Measurements from ENCODE around the gene LRRC1. TPM values are rescaled to one million over a fixed set of nuclear protein-coding genes. Genes with fewer than 3 reads are reported as not detected.

The LRRC1 gene
- total RNA-seq, 4 donors from 2014 or later: 39.0 to 62.5 (median 52.2) TPM

- DNase-seq (ENCODE audit: low spot score in 2 of 2): no peak
- intact Hi-C loops (cut with DNase I; ENCODE audit: low total_unique reads): no loop called here
- no peak for TF ChIP-seq POLR2A (IDR thresholded peaks at IDR 0.05)
- no peak for TF ChIP-seq CTCF (IDR thresholded peaks at IDR 0.05)
- 23 to 31% methylated on average over 1 of the region's 1 CpG for WGBS, 2 donors
- H3K4me3 ChIP-seq (ENCODE audit: low read depth, poor library complexity, severe bottlenecking): no peak overlapping the region
Measured at GRCh38 chr6:53938810-53939209, 144.0 kb downstream of the LRRC1 start.

DNA sequence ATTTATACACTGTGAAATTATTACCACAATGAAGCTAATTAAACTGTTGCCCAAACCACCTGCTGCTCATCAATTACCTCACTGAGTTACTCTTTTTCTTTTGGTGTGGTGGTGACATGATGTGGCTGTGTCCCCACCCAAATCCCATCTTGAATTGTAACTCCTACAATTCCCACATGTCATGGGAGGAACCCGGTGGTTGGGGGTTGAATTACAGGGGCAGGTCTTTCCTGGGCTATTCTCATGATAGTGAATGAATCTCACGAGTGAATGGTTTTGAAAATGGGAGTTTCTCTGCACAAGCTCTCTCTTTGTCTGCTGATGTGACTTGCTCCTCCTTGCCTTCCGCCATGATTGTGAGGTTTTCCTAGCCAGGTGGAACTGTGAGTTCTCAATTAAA lies 145.0 kb downstream of the LRRC1 start:
- intact Hi-C loops (cut with DNase I; ENCODE audit: low total_unique reads): no loop called here

DNA sequence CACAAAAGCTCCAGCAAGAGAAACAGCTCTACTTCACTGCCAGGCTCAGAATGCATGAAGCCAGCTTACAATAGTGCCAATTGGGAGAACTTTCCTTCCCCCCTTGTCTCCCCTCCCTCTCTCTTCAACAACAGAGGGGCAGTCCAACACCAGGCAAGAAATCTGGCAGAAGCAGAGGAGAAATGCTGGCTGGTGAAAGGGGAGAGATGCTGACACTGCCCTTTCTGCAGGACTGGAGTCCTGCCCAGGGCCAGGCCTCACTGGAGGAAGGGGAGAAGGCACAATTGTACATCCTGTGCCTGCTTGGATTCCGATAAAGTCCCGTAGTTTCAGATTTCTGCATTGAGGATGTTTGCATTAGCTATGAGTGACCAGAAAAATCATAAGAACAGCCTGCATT lies 148.6 kb downstream of the LRRC1 start:
- WGBS, 2 donors: 38 to 47% methylated on average over 2 of the region's 2 CpGs
- no peak overlapping the region for H3K4me3 ChIP-seq (ENCODE audit: low read depth, poor library complexity, severe bottlenecking)
- TF ChIP-seq CTCF (IDR thresholded peaks at IDR 0.05): no peak
- TF ChIP-seq POLR2A (IDR thresholded peaks at IDR 0.05): no peak
- DNase-seq (ENCODE audit: low spot score in 2 of 2): no peak
- intact Hi-C loops (cut with DNase I; ENCODE audit: low total_unique reads): no loop called here

More for the DNA sequence above, 145.0 kb downstream of the LRRC1 start:
- 91 to 93% methylated on average over 3 of the region's 3 CpGs for WGBS, 2 donors
- no peak overlapping the region for H3K4me3 ChIP-seq (ENCODE audit: low read depth, poor library complexity, severe bottlenecking)
- TF ChIP-seq POLR2A (IDR thresholded peaks at IDR 0.05): no peak
- no peak for TF ChIP-seq CTCF (IDR thresholded peaks at IDR 0.05)
- DNase-seq (ENCODE audit: low spot score in 2 of 2): no peak

DNA sequence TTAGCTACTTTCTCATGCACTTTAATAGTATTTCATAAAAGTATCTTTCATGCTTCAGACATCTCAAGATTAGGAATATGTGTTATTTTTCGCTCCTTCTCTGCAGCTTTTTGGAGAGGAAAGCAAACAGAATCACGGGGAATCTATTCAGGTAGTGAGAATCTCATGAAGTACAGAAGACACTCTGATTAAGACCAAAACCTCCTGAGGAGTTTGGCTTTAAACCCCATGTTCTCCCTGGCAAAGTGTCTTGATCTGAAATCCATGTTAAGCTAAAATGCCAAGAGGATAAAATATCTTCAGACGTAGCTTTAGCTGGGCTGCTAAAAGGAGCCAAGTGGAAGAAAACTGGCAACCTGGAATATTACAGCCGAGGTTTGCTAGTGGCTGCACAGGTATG lies 149.3 kb downstream of the LRRC1 start:
- no peak for DNase-seq (ENCODE audit: low spot score in 2 of 2)
- intact Hi-C loops (cut with DNase I; ENCODE audit: low total_unique reads): no loop called here
- WGBS, 2 donors: 47 to 49% methylated on average over 4 of the region's 4 CpGs
- no peak for TF ChIP-seq POLR2A (IDR thresholded peaks at IDR 0.05)
- TF ChIP-seq CTCF (IDR thresholded peaks at IDR 0.05): no peak
- H3K4me3 ChIP-seq (ENCODE audit: low read depth, poor library complexity, severe bottlenecking): no peak overlapping the region

DNA sequence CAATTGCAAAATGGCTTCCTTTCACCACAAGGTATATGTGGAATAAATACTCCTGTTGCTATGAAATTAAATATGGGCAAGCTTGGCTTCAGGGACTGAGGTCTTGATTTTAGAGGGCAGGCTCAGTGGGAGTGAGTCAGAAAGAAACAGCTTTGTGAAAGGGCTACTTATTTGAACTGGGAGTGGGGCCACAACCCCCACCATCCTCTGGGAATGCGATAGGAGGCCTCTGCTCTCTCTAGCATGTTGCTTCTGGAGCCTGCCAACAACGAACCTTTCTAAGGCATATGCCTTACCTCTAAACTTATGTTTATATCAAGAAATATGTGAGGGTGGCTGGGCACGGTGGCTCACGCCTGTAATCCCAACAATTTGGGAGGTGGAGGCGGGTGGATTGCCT lies 149.7 kb downstream of the LRRC1 start:
- no peak overlapping the region for H3K4me3 ChIP-seq (ENCODE audit: low read depth, poor library complexity, severe bottlenecking)
- DNase-seq (ENCODE audit: low spot score in 2 of 2): no peak
- intact Hi-C loops (cut with DNase I; ENCODE audit: low total_unique reads): no loop called here
- TF ChIP-seq POLR2A (IDR thresholded peaks at IDR 0.05): no peak
- TF ChIP-seq CTCF (IDR thresholded peaks at IDR 0.05): no peak
- 83 to 88% methylated on average over 5 of the region's 5 CpGs for WGBS, 2 donors

GRCh38 chr6:53945765-53946407 lies 151.1 kb downstream of the LRRC1 start:
- H3K4me3 ChIP-seq (ENCODE audit: low read depth, poor library complexity, severe bottlenecking): no peak overlapping the region
- DNase-seq (ENCODE audit: low spot score in 2 of 2): no peak
- intact Hi-C loops (cut with DNase I; ENCODE audit: low total_unique reads): no loop called here
- WGBS, 2 donors: 91 to 100% methylated on average over 2 to 4 of the region's 4 CpGs
- TF ChIP-seq POLR2A (IDR thresholded peaks at IDR 0.05) (no peak), CTCF (IDR thresholded peaks at IDR 0.05) (no peak)
